ENCODE results near the gene TOGARAM2.

- TF ChIP-seq CTCF (IDR thresholded peaks at IDR 0.05) (no peak), POLR2AphosphoS5 (IDR thresholded peaks at IDR 0.05) (no peak), POLR2A (IDR thresholded peaks at IDR 0.05) (no peak), EP300 (IDR thresholded peaks at IDR 0.05) (no peak)
Measured at GRCh38 chr2:29080886-29081743, 100.0 kb downstream of the TOGARAM2 start.
